Stimulated activated CD8-positive, alpha-beta memory T cell treated with anti-CD3 and anti-CD28 coated beads, Interleukin-15, amount 100 ng/mL, for 24 hours (primary cell): Measurements from ENCODE around the gene CAMK2A.

ENCODE experiments used
- DNase-seq: peaks from one replicate; pipeline ENCODE4 v3.0.0-alpha.2; 2020; ENCODE audit warnings: low read depth

CAMK2A gene

DNA sequence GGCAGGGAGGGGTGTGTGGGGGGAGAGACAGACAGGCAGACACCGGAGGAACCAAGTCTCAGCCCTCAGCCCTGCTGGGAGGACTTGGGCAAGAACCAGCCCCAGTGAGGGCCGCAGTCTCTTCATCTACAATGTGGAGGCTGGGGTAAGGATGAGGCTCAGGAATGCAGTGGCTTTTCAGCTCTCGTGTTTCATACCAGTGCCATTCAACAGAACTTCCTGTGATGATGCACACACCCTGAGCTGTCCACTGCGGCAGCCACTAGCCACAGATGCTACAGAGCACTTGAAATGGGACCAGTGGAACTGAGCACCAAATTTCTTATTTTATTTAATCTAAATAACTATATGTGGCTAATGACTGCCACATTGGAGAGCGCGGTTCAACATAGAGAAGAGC lies 10.7 kb downstream of the CAMK2A start:
- no peak for DNase-seq

DNA sequence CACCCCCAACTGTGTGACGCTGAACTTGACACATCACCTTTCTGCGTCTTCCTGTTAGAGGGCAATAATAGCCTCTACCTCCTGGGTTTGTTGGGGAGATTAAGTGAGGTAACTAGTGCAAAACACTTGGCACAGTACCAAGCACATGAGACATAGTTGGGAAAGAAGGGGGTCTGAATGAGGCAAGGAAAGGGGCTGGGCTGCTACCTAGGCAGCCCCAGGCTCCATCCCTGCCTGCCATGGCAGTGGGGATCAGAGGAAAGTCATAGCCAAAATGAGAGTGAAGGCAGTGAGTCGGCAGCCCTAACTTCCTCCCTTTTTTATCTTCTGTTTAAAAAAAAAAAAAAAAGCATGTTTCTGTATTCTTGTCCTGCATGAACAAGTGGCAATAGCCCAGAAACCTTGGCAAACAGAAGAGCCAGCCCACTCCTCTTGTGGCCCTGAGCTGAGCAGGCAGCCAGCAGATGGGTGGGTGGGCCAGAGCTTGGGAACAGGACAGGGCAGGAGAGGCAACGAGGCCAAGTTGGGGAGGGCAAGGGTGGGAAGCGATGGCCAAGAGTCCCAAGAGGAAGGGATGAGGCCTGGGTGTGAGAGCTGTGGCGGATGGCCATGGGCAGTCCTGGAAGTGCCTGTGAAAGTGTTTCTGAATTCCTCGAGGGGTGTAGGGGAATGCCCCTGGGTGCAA lies 11.4 kb downstream of the CAMK2A start:
- no peak for DNase-seq

DNA sequence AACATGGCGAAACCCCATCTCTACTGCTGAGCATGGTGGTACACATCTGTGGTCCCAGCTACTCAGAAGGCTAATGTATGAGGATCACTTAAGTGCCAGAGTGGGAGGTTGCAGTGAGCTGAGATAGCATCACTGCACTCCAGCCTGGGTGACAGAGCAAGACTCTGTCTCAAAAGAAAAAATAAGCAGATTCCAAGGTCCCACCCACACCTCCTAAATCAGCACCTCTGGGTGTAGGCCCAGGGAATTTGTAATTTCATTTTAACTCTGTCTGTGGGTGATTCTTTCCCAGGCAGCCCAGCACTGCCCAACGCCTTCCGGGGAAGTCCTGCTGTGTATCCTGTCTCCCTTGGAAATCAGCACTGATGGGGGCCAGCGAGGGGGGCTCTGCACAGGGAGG lies 12.5 kb downstream of the CAMK2A start:
- DNase-seq = no peak

DNA sequence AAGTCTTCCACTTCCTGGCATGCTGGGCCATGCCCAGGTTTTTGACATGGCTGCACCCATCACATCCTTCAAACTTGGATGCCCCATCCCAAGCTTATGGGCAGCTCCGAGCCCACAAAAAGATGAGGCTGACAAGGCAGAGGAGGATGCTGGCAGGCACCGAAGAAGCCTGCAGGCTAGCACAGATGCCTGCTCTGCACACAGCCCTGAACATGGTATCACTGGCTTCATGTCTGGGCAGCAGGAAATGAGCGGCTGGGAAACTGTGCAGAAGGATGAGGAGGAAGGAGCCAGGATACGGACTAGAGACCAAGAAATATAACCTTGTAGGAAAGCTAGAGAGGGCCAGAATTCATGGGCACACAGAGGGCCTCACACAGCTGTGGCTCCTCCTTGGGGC lies 14.8 kb downstream of the CAMK2A start:
- no peak for DNase-seq

DNA sequence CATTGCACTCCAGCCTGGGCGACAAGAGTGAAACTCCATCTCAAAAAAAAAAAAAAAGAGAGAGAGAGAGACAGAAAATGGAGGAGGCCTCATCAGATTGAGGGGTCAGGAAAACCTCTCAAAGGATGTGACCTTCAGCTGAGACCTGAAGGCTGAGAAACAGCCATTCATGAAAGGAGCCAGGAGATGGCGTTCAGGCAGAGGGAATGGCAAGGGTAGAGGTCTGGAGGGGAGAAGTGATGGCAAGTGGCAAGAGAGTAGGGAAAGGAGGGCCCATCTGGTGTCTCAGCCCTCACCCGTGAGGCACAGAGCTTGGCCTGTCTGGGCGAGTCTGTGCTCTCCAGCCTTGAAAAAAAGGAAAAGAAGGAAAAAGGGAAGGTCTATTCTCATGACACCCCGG lies 17.0 kb downstream of the CAMK2A start:
- DNase-seq = no peak

DNA sequence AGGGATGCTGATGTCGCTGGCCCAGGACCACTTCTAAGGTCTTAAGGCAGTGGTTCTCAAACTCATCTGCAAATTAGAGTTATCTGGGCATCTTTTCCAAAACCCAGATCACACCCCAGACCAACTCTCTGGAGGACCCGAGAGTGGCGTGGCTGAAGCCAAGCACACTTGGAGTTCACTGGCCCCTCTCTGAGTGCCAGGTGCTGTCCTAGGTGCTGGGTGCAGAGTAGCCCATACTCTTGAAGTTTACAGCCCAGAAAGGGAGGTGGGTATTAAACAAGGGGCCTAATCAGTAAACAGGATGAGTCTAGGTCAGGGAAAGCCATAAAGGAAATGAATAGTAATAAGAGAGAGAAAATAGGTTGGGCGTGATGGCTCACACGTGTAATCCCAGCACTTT lies 17.6 kb downstream of the CAMK2A start:
- DNase-seq = no peak

DNA sequence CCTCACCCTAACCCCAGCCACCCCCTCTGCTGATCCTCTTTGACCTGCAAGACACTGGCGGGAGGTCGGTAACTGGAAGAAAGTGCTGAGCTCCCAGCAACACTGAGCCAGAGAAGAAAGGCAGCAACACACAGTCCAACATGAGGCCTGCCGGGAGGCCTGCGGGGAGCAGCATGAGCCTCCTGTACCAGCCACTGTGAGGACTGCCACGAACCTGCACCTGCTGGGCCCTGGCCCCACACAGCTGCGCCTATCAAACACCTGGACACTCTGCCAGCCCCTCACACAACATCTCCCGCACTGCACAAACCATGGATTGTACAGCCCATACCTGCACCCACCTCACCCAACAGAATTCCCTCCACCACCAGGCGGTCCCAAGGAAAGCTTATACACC lies 18.3 kb downstream of the CAMK2A start:
- no peak for DNase-seq

DNA sequence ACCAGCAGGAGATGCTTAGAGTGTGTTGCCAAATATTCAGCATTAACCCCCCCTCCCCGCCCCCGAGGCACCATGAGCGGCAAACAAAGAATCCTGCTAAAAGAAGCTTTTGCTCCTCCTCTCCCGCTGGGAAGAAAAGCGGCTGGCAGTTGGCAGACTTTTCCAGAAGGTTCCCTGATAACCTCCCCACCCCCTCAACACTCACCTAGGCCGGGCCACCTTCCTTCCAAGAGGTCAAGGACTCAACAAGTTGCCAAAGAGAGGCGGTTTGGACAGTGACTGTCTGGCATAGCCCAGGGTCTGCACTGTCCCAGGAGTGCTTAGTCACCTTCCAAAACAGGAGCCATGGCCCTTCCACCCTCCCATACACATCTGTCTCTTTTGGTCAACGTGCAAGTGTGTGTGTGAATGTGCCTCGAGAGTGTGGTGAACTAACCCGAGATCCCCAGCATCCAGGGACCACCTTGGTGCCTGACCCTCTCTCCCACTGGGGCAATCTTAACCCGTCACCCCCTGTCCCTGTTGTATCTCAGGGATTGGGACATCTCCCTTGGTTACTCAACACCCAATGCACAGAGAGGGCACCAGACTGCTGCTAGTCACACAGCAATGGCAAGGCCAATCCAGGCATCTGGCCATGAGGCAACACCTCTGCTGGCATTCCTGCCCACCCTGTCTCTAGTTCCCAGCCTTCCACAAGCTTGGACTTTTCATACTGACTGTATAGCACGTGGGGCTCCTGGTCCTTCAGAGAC lies 18.9 kb downstream of the CAMK2A start:
- no peak for DNase-seq

DNA sequence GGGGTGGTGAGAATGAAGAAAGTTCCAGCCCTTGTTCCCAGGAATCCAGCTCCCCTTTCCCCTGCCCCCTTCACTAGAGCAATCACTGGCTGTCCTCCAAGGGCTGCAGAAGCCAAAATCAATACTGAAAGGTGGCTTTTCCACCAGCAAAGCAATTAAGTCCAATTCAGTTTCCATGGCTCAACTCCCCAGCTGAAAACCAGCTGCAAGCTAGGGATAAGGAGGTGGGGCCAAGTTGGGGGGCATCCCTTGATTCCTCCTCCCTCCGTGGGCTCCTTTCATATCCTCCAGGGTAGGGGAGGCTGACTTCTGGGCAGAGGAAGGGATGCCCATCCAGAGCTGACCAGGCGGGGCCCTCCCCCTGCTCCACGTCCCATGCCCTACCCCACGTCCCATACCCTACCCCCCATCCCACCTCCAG lies 22.7 kb downstream of the CAMK2A start:
- DNase-seq = no peak

DNA sequence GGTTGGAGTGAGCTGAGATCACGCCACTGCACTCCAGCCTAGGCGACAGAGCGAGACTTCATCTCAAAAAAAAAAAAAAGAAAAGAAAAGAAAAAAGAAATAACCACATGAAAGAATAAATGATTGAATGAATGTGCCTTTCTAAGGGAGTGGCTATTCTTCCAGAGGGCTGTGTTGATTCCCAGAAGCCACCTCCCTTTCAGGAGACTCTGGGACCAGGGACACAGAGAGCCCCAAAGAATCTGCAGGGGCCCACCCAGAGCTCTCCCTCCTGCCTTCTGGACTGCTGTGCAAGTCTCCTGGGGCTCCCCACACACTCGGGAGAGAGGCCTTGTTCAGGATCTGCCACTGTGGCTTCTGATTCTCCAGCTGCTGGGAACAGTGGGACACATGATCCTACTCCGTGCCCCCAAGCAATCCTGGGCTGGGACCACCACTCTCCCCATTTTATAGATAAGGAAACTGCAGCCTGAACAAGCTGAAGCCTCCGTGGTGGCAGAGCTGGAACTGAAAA lies 23.6 kb downstream of the CAMK2A start:
- no peak for DNase-seq

DNA sequence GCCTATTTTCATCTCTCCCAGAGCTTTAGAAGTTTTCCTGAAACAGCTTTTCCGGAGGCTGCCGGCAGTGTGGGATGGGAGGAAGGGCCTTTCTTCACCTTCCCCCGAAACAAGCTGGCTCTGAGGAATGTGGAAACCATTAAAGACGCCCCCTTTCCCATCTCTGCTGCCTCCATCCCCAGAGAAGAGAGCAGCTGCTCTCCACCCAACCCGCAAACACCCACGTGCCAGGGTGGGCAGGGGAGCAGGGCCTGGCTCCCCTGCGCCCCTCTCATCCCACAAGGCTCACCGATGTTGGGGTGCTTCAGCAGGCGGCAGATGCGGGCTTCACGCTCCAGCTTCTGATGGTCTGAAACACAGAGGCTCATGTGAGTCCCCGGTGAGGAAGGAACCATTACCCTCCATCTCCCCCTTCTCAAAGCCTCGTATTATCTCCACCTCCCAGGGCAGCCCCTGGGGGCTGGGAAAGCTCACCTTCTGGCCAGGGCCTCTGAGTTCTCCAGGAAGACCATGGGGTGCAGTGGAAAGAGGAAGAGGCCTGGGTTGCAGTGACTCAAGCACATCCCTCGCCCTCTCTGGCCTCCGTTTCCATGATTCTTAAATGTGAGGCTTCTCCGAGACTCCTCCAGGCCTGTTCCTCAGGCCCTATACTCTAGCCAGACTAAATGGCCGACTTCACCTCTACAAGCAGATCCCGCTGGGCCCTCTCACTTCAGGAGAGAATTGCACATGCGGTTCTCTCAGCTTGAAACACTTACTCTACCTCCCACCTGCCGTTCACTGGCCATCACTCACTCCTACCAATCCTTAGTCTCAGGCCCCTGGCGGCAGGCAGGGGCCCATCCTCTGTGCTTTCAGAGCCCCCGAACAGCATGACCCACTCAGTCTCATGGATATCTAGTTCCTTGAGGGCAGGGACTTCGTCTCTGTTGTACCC lies 24.6 kb downstream of the CAMK2A start:
- no peak for DNase-seq

DNA sequence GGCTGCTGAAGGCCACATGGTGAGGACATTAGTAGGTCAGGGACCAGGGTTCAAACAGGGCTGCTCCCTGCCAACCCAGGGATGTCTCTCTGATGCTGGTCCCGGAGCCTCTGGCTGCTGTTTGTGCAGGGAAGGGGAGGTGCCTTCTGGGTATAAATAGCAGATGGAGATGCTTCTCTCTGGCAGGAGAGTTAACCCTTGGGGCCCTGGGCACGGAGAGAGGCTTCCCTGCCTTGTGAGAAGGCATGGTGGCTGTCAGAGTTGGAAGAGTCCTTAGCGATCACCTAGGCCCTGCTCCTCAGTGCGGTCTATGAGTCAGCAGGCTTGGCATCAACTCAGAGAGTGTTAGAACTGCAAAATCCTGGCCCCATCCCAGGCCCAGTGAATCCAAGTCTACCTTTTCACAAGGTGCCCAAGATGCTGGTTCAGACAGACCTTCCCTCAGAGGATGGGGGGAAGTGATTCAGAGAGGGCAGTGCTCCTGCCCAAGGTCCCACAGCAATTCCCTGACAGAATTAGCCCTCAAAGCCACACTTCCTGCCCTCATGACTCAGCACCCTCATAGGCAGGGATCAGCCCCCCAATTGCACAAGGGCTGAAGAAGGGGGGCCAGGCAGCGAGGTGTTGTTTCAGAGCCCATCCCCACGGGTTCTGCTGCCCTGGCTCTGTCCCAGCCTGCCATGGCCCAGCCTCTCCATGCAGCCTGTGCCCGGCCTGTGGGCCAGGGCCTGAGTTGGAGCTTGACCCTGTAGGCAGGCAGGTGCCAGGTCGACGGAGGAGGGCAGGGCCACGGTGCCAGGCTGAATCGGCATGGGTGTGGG lies 25.6 kb downstream of the CAMK2A start:
- no peak for DNase-seq

DNA sequence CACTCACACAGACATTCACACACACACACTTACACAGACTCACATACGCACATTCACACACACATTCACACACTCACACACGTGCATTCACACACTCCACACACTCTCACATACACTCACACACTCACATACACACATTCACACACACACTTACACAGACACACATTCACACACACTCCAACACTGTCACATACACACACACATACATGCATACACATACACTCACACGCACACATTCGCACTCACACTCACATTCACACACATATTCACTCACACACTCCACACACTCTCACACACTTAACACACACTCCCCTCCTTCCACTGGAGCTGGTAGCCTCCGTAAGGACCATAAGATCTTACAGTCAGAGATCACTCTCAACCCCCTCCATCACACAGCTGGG lies 26.2 kb downstream of the CAMK2A start:
- DNase-seq = no peak

DNA sequence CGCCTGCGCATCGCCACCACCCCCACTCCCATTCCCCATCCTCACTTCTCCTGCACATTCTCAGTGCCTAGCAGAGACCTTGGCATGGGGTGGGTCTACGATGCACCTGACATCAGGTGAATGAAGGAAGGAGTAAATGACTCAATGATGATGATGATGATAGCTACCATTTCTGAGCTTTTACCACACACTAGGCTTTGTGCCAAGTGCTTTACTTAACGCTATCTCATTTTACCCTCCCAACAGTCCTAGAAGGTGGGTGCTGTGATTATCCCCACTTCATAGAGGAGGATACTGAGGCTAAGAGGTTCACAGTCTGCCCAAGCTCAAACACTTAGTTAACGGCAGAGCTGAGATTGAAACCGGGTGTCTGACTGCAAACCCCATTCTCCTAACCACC lies 27.1 kb downstream of the CAMK2A start:
- no peak for DNase-seq

DNA sequence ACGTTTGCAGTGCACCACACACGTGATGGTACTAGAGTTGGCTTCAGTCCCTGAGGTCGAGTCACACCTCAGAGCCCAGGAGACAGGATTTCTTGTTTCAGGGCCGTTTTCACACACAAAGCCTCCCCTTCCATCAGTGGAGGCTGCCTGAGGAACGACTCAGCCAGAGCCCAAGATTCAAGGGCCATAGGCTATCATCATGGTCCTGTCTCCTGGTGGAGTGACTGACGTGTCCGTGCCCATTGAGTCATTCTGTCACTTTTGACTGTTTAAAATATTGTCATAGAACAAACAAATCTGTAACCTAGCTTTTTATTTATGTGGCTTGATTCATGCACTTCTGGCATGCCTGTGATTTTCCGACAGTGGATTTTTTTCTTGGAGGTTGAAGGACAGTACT lies 28.3 kb downstream of the CAMK2A start:
- no peak for DNase-seq

DNA sequence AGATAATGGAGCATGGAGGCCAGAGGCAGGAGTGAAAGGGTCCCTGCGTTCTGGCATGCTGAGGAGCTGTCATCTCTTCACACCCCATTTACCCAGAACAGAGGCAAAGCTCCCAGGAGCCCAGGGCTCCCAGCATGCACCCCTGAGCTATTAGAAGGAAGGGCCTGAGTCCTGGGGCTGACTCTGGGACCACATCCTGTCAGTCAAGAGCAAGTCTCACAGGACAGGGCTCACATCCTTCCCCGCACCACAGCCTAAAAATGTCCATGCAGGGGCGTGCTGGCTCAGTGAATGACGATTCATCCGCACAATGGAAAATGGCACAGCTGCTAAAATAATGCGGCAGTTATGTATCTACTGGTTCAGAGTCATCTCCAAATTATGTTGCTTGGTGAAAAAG lies 31.4 kb downstream of the CAMK2A start:
- no peak for DNase-seq

DNA sequence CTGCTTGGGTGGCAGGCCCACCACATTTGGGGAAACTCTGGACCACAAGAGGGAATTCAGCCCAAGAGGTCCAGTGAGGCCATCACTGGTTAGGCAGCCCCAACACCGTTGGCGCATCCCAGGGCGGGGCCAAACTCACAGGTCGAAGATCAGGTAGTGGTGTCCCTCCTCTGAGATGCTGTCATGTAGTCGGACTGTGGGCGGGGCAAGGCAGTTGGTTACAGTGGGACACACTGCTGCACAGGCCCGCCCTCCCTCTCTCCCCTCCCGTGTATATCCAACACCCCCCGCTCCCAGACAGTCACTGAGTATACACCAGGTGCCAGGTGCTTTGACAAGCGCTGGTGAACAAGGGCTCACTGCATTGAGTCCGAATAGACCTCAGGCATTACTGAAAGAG lies 32.1 kb downstream of the CAMK2A start:
- no peak for DNase-seq

DNA sequence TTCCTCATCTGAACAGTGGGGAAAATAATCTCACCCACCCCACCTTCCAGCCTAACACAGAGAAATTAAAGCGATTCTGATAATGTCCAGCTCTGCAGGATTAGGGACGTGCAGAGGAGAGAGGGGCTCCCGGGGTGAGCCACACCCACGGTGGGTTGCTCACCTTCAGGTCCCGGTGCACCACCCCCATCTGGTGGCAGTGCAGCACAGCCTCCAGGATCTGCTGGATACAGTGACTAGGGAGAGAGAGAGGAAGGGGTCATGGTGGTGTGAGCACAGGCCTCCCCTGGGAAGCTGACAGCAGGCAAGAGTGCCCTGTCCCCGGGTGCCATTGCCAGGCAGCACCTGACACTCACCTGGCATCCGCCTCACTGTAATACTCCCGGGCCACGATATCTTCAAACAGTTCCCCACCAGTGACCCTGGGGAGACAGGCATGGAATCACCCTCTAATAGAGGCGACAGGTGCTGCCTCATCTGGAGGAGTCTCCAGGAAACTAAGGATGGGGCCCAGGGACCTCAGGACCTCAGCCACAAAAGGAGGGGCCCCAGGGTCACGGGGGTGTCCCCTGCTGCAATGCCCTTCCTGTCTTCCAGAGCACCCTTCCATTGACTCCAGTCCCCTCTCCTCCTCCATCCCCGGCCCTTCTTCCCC lies 33.0 kb downstream of the CAMK2A start:
- no peak for DNase-seq

DNA sequence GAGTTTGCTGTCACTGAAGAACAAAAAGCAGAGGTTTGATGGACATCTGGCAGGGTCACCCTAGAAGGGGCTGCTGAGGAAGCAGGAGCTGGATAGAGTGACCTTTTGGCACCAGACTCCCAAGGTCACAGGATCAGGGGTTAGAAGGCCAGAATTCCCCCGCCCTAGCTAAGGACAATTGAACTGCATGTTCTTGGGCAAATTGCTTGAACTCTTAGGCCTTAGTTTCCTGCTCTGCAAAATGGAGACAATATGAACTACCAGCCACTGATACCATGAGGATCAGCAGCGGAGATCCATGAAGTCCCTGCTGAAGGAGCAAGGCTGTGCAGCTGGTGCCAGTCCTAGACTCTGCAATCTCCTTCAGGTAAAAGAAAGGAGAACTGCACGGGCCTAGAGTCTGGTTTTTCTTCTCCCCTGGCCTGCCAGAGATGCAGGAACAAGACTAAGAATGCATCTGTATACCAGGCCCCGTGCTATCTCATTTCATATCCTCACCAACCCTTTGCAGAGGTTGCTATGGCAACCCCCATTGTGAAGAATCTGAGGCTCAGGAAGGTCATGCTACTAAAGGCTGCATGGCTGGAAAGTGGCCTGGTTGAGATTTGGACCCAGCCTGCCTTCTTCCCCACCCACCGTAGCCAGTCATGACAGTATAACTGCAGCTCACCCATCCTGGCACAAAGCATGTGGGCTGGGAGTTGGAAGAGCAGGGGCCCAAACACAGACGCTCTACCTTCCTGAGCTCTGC lies 33.7 kb downstream of the CAMK2A start:
- no peak for DNase-seq

DNA sequence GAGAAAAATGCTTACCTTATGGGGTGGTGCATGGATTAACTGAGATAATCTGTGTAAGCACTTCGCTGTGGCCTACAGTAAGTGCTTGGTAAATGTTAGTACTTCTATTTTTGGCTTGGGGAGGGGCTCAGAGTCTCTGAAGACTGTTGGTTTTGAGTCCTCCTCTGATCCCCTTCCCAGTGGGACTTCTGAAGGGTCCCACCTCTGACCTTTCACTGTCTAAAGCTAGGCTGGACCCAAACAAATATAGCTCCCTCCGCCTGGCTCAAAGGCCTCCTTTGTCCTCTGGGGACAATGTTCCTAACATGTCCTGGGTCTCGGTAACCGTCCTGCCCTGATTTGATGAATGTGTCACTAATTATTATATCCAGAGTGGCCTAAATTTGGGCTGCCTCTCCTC lies 34.8 kb downstream of the CAMK2A start:
- DNase-seq = no peak
